Measurements from ENCODE around the gene NPTX2. TPM values are rescaled to one million over a fixed set of nuclear protein-coding genes. Genes with fewer than 3 reads are reported as not detected.

Gene NPTX2
- total and polyA plus RNA-seq, 2 experiments from 2014 or later = 8.2 to 24.1 TPM

DNA sequence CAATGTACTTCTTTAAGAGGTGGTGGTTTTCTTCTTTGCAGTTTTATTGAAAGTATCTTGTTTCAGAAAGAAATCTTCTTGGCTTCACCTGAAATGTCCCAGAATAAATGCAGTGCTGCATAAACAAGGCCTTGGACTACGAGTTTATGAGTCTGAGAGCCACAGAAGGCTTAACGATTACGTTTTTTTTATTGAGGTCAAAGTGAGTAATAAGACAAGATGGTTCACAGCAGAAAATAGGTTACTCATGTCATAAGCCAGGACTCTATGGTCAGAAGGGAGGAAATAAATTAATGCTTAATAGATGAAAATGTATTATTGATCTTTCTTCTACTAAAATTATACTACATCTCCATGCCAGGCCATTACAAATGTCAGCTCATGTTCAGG lies 13.7 kb upstream of the NPTX2 start:
- no peak for DNase-seq (ENCODE audit: low spot score)
- Histone ChIP-seq H3K9me2 (ENCODE audit: insufficient read depth) (no peaks in the 10 kb centered on the region), H3K4me2 (no peak overlapping the region), H3K27ac (ENCODE audit: low read depth) (no peak overlapping the region), H3F3A (replicated peaks; ENCODE audit: low read depth) (no peaks in the 10 kb centered on the region), H3K79me2 (replicated peaks; ENCODE audit: insufficient read depth) (no peaks in the 10 kb centered on the region), H3K27me3 (ENCODE audit: insufficient read depth) (no peaks in the 10 kb centered on the region), H3K36me3 (ENCODE audit: insufficient read depth) (no peaks in the 10 kb centered on the region), H4K20me1 (replicated peaks; ENCODE audit: insufficient read depth) (no peaks in the 10 kb centered on the region), H3K4me3 (no peak overlapping the region), H3K4me1 (ENCODE audit: insufficient read depth) (no peaks in the 10 kb centered on the region), H2AFZ (no peak overlapping the region)
- no peak overlapping the region for H3K4me3 Mint-ChIP-seq
- H3K9me3 Mint-ChIP-seq = no peaks in the 10 kb centered on the region; the same call in 2 of the 3 replicates
- H3K4me1 Mint-ChIP-seq = no peaks in the 10 kb centered on the region
- no peaks in the 10 kb centered on the region for H3K36me3 Mint-ChIP-seq (ENCODE audit: low read depth)
- H3K27ac Mint-ChIP-seq = no peak overlapping the region
- TF ChIP-seq, protein P1, sequence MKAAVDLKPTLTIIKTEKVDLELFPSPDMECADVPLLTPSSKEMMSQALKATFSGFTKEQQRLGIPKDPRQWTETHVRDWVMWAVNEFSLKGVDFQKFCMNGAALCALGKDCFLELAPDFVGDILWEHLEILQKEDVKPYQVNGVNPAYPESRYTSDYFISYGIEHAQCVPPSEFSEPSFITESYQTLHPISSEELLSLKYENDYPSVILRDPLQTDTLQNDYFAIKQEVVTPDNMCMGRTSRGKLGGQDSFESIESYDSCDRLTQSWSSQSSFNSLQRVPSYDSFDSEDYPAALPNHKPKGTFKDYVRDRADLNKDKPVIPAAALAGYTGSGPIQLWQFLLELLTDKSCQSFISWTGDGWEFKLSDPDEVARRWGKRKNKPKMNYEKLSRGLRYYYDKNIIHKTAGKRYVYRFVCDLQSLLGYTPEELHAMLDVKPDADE (IDR thresholded peaks at IDR 0.05) = no peak
- TF ChIP-seq, protein P2, sequence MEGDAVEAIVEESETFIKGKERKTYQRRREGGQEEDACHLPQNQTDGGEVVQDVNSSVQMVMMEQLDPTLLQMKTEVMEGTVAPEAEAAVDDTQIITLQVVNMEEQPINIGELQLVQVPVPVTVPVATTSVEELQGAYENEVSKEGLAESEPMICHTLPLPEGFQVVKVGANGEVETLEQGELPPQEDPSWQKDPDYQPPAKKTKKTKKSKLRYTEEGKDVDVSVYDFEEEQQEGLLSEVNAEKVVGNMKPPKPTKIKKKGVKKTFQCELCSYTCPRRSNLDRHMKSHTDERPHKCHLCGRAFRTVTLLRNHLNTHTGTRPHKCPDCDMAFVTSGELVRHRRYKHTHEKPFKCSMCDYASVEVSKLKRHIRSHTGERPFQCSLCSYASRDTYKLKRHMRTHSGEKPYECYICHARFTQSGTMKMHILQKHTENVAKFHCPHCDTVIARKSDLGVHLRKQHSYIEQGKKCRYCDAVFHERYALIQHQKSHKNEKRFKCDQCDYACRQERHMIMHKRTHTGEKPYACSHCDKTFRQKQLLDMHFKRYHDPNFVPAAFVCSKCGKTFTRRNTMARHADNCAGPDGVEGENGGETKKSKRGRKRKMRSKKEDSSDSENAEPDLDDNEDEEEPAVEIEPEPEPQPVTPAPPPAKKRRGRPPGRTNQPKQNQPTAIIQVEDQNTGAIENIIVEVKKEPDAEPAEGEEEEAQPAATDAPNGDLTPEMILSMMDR (conservative IDR thresholded peaks at IDR 0.05; ENCODE audit: low read depth in 2 of 2) = no peak
- no peak for ATAC-seq
- H3K27me3 Mint-ChIP-seq (ENCODE audit: insufficient read depth, low read depth, poor library complexity) = no peaks in the 10 kb centered on the region

DNA sequence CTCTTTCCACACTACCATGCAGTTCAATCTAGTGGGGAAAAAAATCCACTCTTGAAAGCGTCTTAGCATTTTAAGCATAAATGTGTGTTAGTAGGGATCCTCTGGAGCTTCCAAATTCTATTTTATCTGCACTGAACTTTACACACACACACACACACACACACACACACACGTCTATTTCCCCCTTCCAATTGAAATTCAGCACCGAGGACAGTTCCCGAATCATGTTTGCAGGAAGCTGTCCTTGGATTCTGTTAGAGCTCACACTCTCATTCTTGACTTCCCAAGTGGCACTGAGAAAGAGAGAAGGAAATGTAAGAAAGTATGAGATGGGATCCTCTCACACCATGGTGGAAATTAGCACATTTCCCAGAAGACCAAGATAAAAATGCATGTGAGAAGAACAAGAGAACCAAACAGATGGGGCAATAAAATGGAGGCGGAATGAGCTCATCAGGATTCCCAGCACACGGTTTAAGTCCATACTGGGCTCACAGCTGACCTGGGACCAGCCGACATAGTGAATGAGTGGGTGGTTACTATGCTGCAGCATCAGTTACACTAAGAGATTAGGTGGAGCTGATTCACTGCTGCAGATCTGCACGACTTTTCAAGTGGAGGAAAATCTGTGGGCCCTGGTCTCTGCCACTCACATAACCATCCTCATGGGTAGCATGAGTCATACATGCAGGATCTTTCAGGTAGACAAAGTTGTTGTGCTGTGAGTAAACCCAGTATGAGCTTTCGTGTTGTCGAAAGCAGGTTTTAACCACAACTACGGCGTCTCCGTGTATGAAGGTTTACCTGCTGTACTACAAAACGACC lies 3.3 kb upstream of the NPTX2 start:
- Histone ChIP-seq H2AFZ (no peak overlapping the region), H3K36me3 (ENCODE audit: insufficient read depth) (no peaks in the 10 kb centered on the region), H3K79me2 (replicated peaks; ENCODE audit: insufficient read depth) (no peaks in the 10 kb centered on the region), H4K20me1 (replicated peaks; ENCODE audit: insufficient read depth) (peaks cover 8% of the 10 kb centered on the region), H3K27ac (ENCODE audit: low read depth) (no peak overlapping the region), H3K9me2 (ENCODE audit: insufficient read depth) (no peaks in the 10 kb centered on the region), H3F3A (replicated peaks; ENCODE audit: low read depth) (no peaks in the 10 kb centered on the region), H3K4me1 (ENCODE audit: insufficient read depth) (peaks cover 3% of the 10 kb centered on the region), H3K4me2 (no peak overlapping the region), H3K4me3 (no peak overlapping the region), H3K27me3 (ENCODE audit: insufficient read depth) (peaks cover 55% of the 10 kb centered on the region)
- TF ChIP-seq, protein P3, sequence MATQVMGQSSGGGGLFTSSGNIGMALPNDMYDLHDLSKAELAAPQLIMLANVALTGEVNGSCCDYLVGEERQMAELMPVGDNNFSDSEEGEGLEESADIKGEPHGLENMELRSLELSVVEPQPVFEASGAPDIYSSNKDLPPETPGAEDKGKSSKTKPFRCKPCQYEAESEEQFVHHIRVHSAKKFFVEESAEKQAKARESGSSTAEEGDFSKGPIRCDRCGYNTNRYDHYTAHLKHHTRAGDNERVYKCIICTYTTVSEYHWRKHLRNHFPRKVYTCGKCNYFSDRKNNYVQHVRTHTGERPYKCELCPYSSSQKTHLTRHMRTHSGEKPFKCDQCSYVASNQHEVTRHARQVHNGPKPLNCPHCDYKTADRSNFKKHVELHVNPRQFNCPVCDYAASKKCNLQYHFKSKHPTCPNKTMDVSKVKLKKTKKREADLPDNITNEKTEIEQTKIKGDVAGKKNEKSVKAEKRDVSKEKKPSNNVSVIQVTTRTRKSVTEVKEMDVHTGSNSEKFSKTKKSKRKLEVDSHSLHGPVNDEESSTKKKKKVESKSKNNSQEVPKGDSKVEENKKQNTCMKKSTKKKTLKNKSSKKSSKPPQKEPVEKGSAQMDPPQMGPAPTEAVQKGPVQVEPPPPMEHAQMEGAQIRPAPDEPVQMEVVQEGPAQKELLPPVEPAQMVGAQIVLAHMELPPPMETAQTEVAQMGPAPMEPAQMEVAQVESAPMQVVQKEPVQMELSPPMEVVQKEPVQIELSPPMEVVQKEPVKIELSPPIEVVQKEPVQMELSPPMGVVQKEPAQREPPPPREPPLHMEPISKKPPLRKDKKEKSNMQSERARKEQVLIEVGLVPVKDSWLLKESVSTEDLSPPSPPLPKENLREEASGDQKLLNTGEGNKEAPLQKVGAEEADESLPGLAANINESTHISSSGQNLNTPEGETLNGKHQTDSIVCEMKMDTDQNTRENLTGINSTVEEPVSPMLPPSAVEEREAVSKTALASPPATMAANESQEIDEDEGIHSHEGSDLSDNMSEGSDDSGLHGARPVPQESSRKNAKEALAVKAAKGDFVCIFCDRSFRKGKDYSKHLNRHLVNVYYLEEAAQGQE (IDR thresholded peaks at IDR 0.05; ENCODE audit: unreplicated experiment) = peak; percentile 91
- no peak for TF ChIP-seq POLR2AphosphoS5 (IDR thresholded peaks at IDR 0.05; ENCODE audit: low read depth)
- H3K4me1 Mint-ChIP-seq = peaks cover 8% of the 10 kb centered on the region
- H3K36me3 Mint-ChIP-seq (ENCODE audit: low read depth) = no peaks in the 10 kb centered on the region; the same call in 2 of the 3 replicates
- H3K9me3 Mint-ChIP-seq = no peaks in the 10 kb centered on the region
- H3K27ac Mint-ChIP-seq = no peak overlapping the region
- peak; percentile 83 for DNase-seq (ENCODE audit: low spot score)
- ATAC-seq = no peak
- peaks cover 35% of the 10 kb centered on the region for H3K27me3 Mint-ChIP-seq (ENCODE audit: insufficient read depth, low read depth, poor library complexity)
- no peak overlapping the region for H3K4me3 Mint-ChIP-seq

Measured in GM23338 (cell line).